Frontal cortex (tissue), 4 donors: Measurements from ENCODE around the gene SHISA6. TPM values are rescaled to one million over a fixed set of nuclear protein-coding genes. Genes with fewer than 3 reads are reported as not detected.

Experiments
- DNase-seq, 2 donors: peaks; one replicate each; pipeline ENCODE4 v3.0.0; 2012; ENCODE audit warnings: low spot score in 2 of 2
- FAIRE-seq: peaks from 2 replicates; lab custom pipeline; 2012; peaks lifted over from hg19 to GRCh38; lab: Jason Lieb, UNC
- total RNA-seq: library from RNA; depleted of rRNA; stranded (reverse); fragments of >200 nt; gene quantifications from one replicate; pipeline ENCODE4 v1.2.3, GENCODE V29; 2014
- donor health status: control.
- donor health status: control.
- donor health status: control.

The SHISA6 gene
- total RNA-seq, 1 donor from 2014 or later = 2.4 TPM

DNA sequence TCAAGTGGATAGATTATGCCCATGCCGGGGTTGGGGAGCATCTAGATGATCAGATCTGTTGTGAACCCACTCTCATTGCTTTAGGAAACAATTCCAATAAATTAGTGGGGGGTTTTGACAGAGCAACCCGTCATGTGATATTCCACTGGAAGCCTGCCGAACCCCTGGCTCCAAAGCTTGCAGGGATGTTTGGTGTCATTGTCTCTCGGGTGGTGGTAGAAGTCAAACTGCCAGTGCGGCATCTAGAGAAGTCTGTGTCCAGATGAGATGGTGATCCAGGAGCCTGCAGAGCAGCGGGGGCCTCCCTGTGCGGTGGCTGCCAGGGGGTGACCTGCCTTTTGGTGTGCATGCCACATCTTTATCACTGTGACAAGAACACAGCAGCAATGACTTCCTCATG is 91.7 kb downstream of the SHISA6 start:
- DNase-seq (no peak), FAIRE-seq (no peak)

DNA sequence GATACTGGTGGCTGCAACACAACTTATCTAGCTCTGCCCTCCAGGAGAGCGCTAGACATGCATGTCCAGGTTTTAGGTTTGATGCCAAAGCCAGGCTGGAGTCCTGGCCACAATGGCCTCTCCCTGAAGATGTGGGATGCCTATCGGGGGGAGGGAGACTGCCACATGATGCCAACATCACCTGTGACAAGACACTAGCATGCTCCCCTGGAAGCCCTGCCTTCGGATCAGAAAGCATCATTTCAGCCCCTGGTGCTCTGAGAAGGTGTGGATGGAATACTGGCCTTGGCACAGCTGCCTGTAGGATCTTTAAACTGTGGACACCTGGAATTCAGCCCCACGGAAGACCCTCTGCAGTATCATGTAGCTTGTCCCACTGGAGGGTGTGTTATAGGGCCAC is 93.5 kb downstream of the SHISA6 start:
- DNase-seq = no peak
- no peak for FAIRE-seq

DNA sequence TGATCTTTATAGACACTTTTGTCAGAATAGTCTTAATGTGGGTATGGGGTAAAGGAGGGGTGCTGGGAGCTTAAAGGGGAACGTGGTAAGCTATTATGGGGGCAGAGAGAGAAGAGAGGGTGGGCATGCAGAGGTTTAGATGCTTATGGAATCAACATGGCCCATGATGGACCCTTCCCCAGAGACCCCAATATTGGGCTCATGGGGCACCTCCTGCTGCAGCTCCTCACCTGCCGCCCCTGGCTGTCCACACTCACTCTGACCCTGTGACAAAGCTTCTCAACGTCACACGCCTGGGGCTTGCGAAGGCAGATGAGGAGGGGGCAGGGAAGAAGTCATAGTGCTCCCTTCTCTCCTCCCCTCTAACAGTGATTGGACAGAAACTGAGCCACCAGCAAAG is 95.3 kb downstream of the SHISA6 start:
- FAIRE-seq (no peak), DNase-seq (no peak)

DNA sequence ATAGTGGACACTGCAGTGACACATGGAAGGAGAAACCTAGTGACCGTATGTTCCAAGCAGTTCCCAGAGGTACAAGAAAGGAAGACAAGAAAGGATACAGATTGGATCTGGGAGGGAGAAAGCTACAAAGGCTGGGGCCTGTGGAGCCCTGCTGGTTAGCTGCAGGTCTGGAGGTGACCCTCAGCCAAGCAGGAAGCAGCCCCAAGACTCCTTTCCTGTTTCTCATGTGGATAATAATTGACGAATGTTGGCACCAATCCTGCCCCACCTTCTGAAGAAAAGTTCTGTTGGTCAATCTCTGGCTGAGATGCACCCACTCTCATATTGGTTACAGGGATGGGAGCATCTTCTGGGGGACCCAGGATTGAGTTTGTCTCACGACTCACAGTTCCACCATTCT is 99.8 kb downstream of the SHISA6 start:
- DNase-seq (no peak), FAIRE-seq (no peak)

DNA sequence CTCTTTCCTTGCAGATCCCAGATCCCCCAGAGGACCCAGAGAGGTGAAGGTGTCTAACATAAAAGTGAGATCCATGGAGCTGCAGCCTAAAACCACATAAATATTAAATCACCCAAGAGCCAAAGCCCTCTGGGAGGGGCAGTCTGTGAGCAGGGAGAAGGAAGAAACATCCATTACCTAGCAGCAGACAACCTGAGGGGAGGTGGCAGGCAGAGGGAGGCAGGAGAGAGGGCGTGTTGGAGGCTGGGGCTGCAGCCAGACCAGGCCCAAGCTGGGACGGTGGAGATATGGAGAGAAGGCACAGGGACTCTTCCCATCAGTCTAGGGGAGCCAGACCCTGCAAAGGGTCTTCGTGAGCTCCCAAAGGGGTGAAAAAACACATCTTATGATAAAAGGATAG is 101.1 kb downstream of the SHISA6 start:
- FAIRE-seq (no peak), DNase-seq (no peak)

DNA sequence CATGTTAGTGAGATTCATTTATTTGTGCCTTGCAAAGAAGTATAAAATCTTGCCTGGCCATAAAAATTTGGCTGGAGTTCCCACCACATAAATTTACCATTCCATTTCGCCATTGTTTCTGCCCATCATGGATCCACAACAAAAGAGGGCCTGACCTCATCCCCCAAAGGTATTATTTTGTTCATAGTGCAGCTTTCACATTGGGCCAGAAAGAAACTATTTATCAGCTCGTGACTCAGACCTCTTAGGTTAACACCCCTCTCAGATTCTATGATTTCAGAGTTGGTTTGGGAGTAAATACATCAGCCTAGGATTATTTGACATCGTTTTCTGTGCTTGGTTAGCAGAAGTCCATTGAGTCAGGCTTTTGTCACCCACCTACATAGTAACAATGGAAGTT is 108.1 kb downstream of the SHISA6 start:
- DNase-seq (no peak), FAIRE-seq (no peak)

DNA sequence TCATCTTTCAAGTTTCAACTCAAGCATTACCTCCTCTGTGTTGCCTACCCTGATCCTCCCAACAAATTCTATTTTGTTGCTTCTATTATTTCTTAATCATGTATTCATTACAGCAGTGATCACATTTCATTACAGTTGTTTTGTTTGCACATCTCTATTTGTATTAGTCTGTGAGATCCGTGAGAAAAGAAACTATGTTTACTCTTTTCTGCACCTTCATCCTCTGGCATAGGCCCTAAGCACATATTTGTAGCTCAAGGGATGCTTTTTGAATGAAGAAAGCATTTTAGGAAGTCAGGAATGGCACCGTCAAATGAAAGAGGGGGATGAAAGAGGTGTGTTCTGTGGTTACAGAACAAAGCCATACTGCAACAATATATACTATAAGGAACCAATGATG is 110.5 kb downstream of the SHISA6 start:
- DNase-seq (no peak), FAIRE-seq (no peak)

DNA sequence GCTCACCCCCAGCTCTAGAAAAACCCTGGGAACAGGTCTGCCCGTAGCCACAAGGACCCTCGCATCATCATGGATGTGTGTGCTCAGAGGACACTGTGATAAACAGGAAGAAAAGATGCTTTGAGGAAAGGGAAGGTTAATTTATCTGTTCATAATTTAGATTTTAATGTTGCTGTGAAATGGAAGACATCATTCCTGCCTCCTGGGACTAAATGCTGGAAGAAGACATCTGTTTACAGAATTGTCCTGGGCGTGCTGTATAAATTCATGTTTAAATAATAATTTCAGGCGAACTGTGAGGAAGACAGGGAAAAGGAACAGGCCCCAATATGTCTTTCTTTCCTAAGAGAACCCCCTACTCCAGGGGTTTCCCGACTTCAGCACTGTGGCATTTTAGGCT is 112.6 kb downstream of the SHISA6 start:
- FAIRE-seq (no peak), DNase-seq (no peak)

DNA sequence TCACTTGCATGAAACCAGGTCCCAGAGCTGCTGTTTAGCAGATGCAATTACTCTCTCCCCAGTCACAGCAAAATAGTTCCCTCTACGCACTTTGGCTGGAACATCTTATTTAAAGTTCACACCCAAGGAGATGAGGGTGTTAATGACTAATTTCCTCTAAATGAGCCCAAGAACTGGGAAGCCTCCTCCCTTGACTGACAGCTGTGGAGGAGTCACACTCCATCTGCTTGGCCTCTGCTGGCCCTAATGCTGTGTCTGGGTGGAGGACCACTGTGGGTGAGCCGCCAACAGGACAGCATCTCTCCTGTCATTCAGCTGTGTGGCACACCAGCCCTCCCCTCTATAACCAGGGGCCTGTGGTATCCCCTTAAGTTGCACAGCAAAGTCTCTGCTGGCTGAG is 115.4 kb downstream of the SHISA6 start:
- DNase-seq (no peak), FAIRE-seq (no peak)

DNA sequence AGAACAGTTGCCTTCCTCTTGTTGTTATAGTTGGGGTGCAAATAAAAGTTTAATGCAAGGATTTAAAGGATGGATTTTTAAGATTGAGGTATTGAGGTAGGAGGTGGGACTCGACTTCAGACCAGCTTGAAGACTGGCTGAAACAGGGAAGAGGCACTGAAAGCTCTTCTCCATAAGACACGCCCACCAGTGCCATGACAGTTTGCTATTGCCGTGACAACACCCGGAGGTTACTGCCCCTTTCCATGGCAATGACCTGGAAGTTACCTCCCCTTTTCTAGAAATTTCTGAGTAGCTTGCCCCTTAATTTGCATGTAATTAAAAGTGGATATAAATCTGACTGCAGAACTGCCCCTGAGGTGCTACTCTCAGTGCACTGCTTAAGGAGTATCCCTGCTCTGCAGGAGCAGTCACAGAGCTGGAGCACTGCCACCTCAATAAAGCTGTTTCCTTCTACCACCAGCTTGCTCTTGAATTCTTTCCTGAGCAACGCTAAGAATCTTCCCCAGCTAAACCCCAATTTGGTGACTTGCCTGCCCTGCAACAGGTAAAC is 122.6 kb downstream of the SHISA6 start:
- FAIRE-seq (no peak), DNase-seq (no peak)

DNA sequence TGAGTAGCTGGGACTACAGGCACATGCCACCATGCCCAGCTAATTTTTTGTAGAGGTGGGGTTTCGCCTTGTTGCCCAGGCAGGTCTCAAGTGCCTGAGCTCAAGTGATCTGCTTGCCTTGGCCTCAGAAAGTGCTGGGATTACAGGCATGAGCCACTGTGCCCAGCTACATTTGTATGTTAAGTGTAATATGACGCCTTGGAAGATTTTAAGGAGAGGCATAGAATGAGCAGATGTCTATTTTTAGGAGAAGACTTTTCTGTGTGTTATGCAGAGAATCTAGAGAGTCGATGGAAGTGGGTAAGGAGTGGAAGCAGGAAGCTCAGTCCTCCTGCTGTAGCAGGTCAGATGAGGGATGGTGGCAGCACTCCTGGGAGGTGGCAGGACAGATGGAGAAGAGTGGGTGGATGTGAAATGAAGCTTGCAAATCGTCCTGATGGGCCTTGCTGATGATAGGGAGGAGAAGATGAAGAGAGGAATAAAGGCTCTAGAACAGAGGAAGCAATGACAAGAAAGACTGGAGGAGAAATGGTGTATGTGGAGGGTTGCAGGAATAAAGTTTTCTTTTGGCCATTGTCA is 125.3 kb downstream of the SHISA6 start:
- DNase-seq (no peak), FAIRE-seq (no peak)

DNA sequence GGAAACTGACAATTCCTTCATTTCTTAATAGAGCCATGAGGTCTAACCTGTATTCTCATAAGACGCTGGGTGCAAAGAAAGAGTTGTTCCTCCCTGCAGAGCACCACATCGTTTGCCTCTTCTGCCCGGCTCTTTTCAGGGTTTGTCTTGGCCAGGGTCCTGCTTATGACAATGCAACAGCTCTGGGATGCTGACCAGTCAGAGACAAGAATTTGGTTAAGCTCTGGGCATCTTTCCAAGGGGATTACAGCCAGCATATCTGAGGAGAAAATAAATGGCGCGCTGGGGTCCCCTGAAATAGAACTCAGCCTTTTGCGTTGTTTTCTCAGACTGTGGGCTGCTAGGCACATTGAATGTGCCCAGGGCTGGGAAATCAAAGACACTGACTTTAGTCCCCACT is 128.6 kb downstream of the SHISA6 start:
- DNase-seq (peak in 1 of 2 donors; percentile 12), FAIRE-seq (no peak)

DNA sequence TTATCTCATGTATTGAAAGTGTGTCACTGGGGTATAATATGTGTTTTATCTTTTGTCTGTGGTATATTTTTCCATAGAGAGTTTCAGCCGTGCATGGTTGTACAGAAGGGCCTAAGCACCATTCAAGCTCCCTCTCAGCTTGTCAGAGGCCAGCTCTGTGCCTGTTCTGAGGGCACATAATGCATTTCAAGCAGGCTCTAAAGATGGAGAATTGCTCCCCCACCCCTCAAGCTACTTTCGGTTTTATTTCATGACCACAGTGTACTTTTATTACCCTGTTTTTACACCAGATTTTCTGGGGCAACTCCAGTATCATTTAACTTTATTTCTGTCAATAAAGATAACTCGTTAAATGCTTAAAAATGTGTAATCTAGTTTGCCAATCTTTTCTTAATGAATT is 131.7 kb downstream of the SHISA6 start:
- DNase-seq (no peak), FAIRE-seq (no peak)

DNA sequence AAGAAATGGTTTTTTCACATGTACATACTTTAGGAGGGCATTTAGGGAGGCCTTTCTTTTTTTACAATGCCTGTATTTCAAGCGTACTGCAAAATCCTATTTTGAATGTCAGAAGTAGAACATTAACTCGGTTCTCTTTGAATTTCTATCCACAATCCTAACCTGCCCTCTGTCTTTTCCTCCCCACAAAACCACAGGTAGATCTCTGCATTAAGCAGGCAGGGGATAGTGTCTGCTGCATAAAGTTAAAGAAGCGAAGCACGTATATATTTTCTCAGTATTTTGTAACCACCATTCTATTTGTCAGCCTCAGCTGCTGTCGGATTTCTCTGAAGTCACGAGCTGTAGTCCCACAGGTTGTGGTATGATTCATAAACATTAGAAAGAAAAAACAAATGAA is 137.5 kb downstream of the SHISA6 start:
- FAIRE-seq = no peak

DNA sequence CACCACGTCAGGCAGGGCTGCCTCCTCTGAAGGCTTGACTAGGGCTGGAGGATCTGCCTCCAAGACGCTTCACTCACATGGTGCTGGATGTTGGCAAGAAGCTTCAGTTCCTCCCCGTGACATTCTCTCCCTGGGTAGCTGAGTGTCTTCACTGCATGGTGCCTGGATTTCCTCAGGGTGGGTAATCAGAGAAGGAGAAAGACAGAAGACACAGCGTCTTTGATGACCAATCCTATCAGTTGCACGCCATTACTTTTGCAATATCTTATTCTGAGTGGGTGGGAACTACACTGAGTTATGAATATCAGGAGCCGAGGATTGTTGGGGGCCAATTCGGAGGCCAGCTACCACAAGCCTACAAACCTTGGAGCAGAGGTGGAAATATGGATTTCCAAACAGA is 139.7 kb downstream of the SHISA6 start:
- no peak for DNase-seq
- FAIRE-seq = no peak

More for the DNA sequence above, 137.5 kb downstream of the SHISA6 start:
- no peak for DNase-seq

DNA sequence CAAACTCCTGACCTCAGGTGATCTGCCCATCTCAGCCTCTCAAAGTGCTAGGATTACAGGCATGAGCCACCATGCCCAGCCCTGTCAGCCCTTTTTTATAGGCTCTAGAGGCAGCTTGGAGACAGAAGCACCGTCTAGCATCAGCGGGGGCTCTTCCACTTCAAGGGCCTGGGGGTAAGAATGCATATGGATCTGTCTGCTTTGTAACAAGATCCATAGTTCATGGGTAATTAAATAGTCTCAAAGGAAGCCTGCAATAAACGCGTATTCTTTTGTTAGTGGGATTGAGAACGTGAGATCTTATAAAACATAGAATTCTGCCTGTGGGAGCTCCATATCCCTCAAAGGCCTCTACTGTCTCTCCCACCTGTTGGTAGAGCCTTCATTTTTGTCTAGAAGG is 142.1 kb downstream of the SHISA6 start:
- DNase-seq = no peak

DNA sequence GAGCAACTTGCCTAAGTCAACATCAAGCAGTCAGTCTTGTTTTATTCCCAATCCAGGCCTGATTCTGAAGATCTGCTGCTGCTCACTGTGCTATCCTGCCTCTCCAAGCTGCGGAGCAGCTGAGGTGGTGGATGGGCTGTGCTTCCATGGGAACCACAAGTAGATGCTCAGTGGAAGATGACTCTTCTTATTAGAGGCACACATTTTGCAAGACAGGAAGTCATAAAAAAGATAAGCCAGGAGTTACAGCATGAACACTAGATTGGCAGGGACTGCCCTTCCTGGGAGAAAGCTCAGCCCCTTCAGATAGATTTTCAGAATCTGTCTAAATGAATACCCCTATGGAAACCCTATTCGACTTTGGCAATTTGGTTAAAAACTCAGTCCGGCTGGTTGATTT is 143.1 kb downstream of the SHISA6 start:
- DNase-seq (no peak), FAIRE-seq (no peak)

More for the DNA sequence above, 142.1 kb downstream of the SHISA6 start:
- no peak for FAIRE-seq

DNA sequence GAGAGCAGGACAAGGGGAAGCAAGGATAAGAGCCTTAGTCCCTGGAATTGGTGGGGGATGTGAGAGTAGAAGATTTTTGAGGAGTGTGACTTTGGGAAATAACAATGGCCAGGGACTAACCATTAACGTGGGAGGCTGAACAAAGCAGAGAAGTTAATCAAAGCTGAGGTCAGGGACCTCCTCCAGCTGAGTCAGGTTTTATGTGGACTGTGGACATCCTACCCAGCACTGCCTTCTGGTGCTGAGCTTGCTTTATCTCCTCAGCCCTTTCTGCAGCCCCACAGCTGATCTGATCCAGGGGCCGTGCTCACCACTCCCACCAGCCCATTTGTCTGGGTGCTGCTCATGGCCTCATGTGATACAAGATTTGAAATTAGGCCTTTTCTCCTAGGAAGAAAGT is 146.6 kb downstream of the SHISA6 start:
- no peak for FAIRE-seq

DNA sequence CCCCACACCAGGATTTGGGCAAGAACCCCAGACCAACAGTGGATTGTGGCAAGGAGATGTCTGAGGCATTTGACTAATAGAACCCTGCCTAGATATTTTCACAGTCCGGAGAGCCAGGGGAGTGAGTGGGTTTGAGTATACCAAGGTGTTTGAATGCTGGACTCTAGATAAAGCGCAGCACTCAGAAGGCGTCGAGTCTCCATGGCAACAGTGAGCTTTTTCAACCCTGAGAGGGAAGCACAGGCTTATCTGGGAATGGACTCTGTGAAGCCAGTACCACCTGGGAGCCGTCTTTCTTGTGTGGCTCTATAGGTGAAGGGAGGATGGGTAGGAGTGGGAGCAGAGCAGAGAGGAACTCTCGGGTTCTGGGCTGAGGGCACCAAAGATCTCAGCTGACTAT is 147.0 kb downstream of the SHISA6 start:
- no peak for DNase-seq
- no peak for FAIRE-seq

More for the DNA sequence above, 146.6 kb downstream of the SHISA6 start:
- no peak for DNase-seq

DNA sequence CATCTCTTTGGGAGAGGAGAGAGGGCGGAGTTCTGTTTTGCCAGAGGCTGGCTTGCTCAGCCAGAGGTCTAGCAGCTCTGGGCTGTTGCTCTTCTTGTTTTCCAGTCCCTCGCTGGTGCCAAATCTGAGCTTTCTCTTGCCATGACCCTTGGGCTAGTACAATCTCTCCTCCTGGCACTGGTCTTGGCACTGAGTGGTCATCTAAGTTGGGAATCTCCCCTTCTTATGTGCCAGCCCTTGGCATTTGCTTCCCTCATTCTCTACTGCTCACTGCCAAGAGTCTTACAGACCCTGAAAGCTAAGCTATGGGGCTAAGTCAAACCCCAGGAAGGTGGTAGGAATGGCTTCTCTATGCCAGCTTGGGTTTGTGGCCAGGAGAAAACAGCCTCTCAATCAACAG is 148.6 kb downstream of the SHISA6 start:
- no peak for DNase-seq
- FAIRE-seq = no peak

DNA sequence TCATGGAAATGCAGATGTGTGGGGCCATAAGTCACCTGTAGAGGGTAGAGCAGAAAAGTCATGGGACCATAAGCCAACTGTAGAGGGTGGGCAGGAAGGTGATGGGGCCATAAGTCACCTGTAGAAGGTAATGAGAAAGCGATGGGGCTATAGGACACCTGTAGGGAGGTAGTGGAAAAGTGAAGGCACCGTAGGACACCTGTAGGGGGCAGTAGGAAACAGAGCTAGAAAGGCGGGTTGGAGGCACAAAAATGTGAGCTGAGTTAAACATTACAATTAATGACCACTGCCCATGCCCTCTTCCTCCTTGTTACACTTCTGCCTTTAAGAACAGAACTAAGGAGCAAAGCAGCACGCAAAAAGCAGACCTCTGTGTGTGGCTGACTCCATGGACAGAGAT is 150.1 kb downstream of the SHISA6 start:
- FAIRE-seq = no peak
- no peak for DNase-seq
